WTC11 (cell line): ENCODE measurements around the gene PAX9.

Experiments
- ATF2 ChIP-seq: sonication (generic); formaldehyde crosslinking; IDR thresholded peaks from 2 replicates; pipeline ENCODE4 v1.8.1; 2022; ENCODE audit warnings: low read depth, missing genetic modification reagents, borderline replicate concordance
- E2F4 ChIP-seq: sonication (generic); formaldehyde crosslinking; IDR thresholded peaks from 2 replicates; pipeline ENCODE4 v1.8.1; 2022; ENCODE audit warnings: low read depth, mild to moderate bottlenecking, moderate library complexity, missing genetic modification reagents, borderline replicate concordance
- PREB ChIP-seq: sonication (generic); formaldehyde crosslinking; IDR thresholded peaks from 2 replicates; pipeline ENCODE4 v1.8.1; 2022; ENCODE audit warnings: mild to moderate bottlenecking, missing genetic modification reagents, moderate library complexity, borderline replicate concordance
- TEAD4 ChIP-seq: sonication (generic); formaldehyde crosslinking; IDR thresholded peaks from 2 replicates; pipeline ENCODE4 v1.8.0; 2022; ENCODE audit warnings: mild to moderate bottlenecking, missing genetic modification reagents

GRCh38 chr14:36701132-36701531 is 39.5 kb downstream of the PAX9 start:
- TF ChIP-seq PREB (CRISPR knock-in tag) (no peak), TEAD4 (CRISPR knock-in tag) (no peak), E2F4 (CRISPR knock-in tag) (no peak), ATF2 (CRISPR knock-in tag) (no peak)
